Mesenchymal stem cell (in vitro differentiated cells and primary cell): ENCODE data around the gene UNK.

ENCODE experiments used
- DNase-seq: peaks from one replicate; pipeline ENCODE4 v3.0.0-alpha.2; 2013
- H2AFZ ChIP-seq: one replicate; pipeline ENCODE4 v1.6.1; 2013; ENCODE audit warnings: low read depth, mild to moderate bottlenecking, control low read depth, inconsistent platforms, low read length, moderate library complexity
- H2AK5ac ChIP-seq: 2 replicates; pipeline ENCODE4 v1.6.1; 2013; ENCODE audit warnings: low read length, moderate library complexity, mild to moderate bottlenecking, inconsistent platforms; ENCODE audit not compliant: severe bottlenecking
- H2BK120ac ChIP-seq: one replicate; pipeline ENCODE4 v1.6.1; 2013; ENCODE audit warnings: low read depth, mild to moderate bottlenecking, inconsistent platforms, low read length, moderate library complexity
- H2BK12ac ChIP-seq, 2 experiments: one replicate each; pipeline ENCODE4 v1.6.1; 2013; ENCODE audit warnings: inconsistent platforms in 2 of 2, low read length in 2 of 2, mild to moderate bottlenecking in 2 of 2, moderate library complexity in 2 of 2, control low read depth in 1 of 2
- H2BK15ac ChIP-seq: one replicate; pipeline ENCODE4 v1.6.1; 2013; ENCODE audit warnings: mild to moderate bottlenecking, low read depth, inconsistent platforms; ENCODE audit not compliant: poor library complexity, severe bottlenecking
- H2BK5ac ChIP-seq: 2 replicates; pipeline ENCODE4 v1.6.1; 2013; ENCODE audit warnings: low read depth, mild to moderate bottlenecking, low read length, control low read depth, inconsistent platforms; ENCODE audit not compliant: poor library complexity, severe bottlenecking
- H3K14ac ChIP-seq, 2 experiments: one replicate each; pipeline ENCODE4 v1.6.1; 2013; ENCODE audit warnings: inconsistent platforms in 2 of 2, low read length in 2 of 2, control low read depth in 1 of 2, mild to moderate bottlenecking in 1 of 2, moderate library complexity in 1 of 2
- H3K18ac ChIP-seq, 2 experiments: one replicate each; pipeline ENCODE4 v1.6.1; 2013; ENCODE audit warnings: inconsistent platforms in 2 of 2, low read length in 2 of 2, control low read depth in 1 of 2, low read depth in 1 of 2, mild to moderate bottlenecking in 1 of 2
- H3K23ac ChIP-seq, 2 experiments: one replicate each; pipeline ENCODE4 v1.6.1; 2013; ENCODE audit warnings: inconsistent platforms in 2 of 2, low read length in 2 of 2, mild to moderate bottlenecking in 2 of 2, moderate library complexity in 2 of 2, control low read depth in 1 of 2
- H3K27ac ChIP-seq: 2 replicates; pipeline ENCODE4 v1.5.1; 2013; ENCODE audit warnings: mild to moderate bottlenecking, moderate library complexity, low read length, control low read depth, inconsistent platforms; ENCODE audit not compliant: poor library complexity, severe bottlenecking
- H3K27me3 ChIP-seq, 2 experiments: 2 replicates each; pipeline versions ENCODE4 v1.6.1 to v1.7.0; 2013; ENCODE audit warnings: low read length in 2 of 2, mild to moderate bottlenecking in 2 of 2, moderate library complexity in 2 of 2, control low read depth in 1 of 2, inconsistent platforms in 1 of 2; ENCODE audit not compliant: control insufficient read depth in 1 of 2, insufficient read depth in 1 of 2
- H3K36me3 ChIP-seq, 2 experiments: 2 replicates each; pipeline versions ENCODE4 v1.6.1 to v1.7.0; 2013; ENCODE audit warnings: low read length in 2 of 2, control low read depth in 1 of 2, inconsistent platforms in 1 of 2, low read depth in 1 of 2, mild to moderate bottlenecking in 1 of 2; ENCODE audit not compliant: insufficient read depth in 2 of 2, control insufficient read depth in 1 of 2
- H3K4ac ChIP-seq, 2 experiments: one replicate each; pipeline ENCODE4 v1.6.1; 2013; ENCODE audit warnings: inconsistent platforms in 2 of 2, low read length in 2 of 2, mild to moderate bottlenecking in 2 of 2, moderate library complexity in 2 of 2, control low read depth in 1 of 2, low read depth in 1 of 2
- H3K4me1 ChIP-seq: 2 replicates; pipeline ENCODE4 v1.6.1; 2013; ENCODE audit warnings: low read depth, low read length, control low read depth; ENCODE audit not compliant: control insufficient read depth, insufficient read depth
- H3K4me2 ChIP-seq: 2 replicates; pipeline ENCODE4 v1.6.1; 2013; ENCODE audit warnings: low read length, mild to moderate bottlenecking, inconsistent platforms; ENCODE audit not compliant: poor library complexity, severe bottlenecking
- H3K4me3 ChIP-seq, 2 experiments: 2 replicates each; pipeline versions ENCODE4 v1.5.1 to v1.7.0; 2013; ENCODE audit warnings: low read length in 2 of 2, mild to moderate bottlenecking in 2 of 2, control low read depth in 1 of 2, low read depth in 1 of 2; ENCODE audit not compliant: insufficient read depth in 1 of 2
- H3K79me1 ChIP-seq: replicated peaks from 2 replicates; pipeline ENCODE4 v1.6.1; 2013; ENCODE audit warnings: mild to moderate bottlenecking, control low read depth, low read length, inconsistent platforms; ENCODE audit not compliant: poor library complexity, severe bottlenecking
- H3K9ac ChIP-seq: 2 replicates; pipeline ENCODE4 v1.7.0; 2013; ENCODE audit warnings: mild to moderate bottlenecking, low read length, moderate library complexity
- H3K9me3 ChIP-seq: 2 replicates; pipeline ENCODE4 v1.7.0; 2013; ENCODE audit warnings: mild to moderate bottlenecking, low read length; ENCODE audit not compliant: control insufficient read depth
- H4K8ac ChIP-seq: one replicate; pipeline ENCODE4 v1.6.1; 2013; ENCODE audit warnings: inconsistent platforms, mild to moderate bottlenecking, low read length, moderate library complexity
- H4K91ac ChIP-seq: one replicate; pipeline ENCODE4 v1.6.1; 2013; ENCODE audit warnings: mild to moderate bottlenecking, low read length, inconsistent platforms
- WGBS: methylation state at CpG from one replicate; pipeline ENCODE4 v1.1.7; 2013; ENCODE audit warnings: mixed read lengths; 5-methylcytosine and 5-hydroxymethylcytosine counted together

Gene UNK

GRCh38 chr17:75749545-75750389 lies 34.8 kb upstream of the UNK start:
- no peak overlapping the region for H3K4ac ChIP-seq

GRCh38 chr17:75750661-75751423 lies 33.8 kb upstream of the UNK start:
- Histone ChIP-seq H3K23ac (peak overlapping the region in 1 of 2 experiments; percentile 15), H2BK12ac (no peak overlapping the region), H3K9me3 (no peaks in the 10 kb centered on the region), H2AFZ (no peak overlapping the region), H3K9ac (no peak overlapping the region), H3K4ac (no peak overlapping the region), H2BK5ac (no peak overlapping the region), H2BK15ac (no peak overlapping the region), H3K4me3 (no peak overlapping the region), H4K8ac (no peak overlapping the region), H3K4me1 (peaks cover 32% of the 10 kb centered on the region), H3K27ac (no peak overlapping the region), H3K18ac (no peak overlapping the region), H4K91ac (no peak overlapping the region), H3K36me3 (peaks cover 0 to 83% of the 10 kb centered on the region in 2 experiments), H2BK120ac (no peak overlapping the region), H3K79me1 (peaks cover 8% of the 10 kb centered on the region), H3K27me3 (peaks cover 0 to 10% of the 10 kb centered on the region in 2 experiments), H2AK5ac (no peak overlapping the region), H3K14ac (no peak overlapping the region), H3K4me2 (no peak overlapping the region)
- WGBS = 84% methylated on average over 23 of the region's 23 CpGs
- DNase-seq = peak; percentile 15

More at GRCh38 chr17:75749545-75750389, 34.8 kb upstream of the UNK start:
- Histone ChIP-seq H3K9me3 (no peaks in the 10 kb centered on the region), H3K27ac (no peak overlapping the region), H3K36me3 (peaks cover 0 to 83% of the 10 kb centered on the region in 2 experiments), H3K27me3 (peaks cover 0 to 10% of the 10 kb centered on the region in 2 experiments), H2AK5ac (no peak overlapping the region), H2BK12ac (peak overlapping the region in 1 of 2 experiments; percentile 30), H3K79me1 (peaks cover 8% of the 10 kb centered on the region), H2AFZ (peak overlapping the region; percentile 15), H3K4me1 (peaks cover 23% of the 10 kb centered on the region), H3K9ac (peak overlapping the region; percentile 47), H2BK120ac (no peak overlapping the region), H2BK5ac (no peak overlapping the region), H3K4me2 (no peak overlapping the region), H4K8ac (peak overlapping the region; percentile 70), H2BK15ac (no peak overlapping the region), H4K91ac (peak overlapping the region; percentile 9), H3K14ac (no peak overlapping the region), H3K4me3 (peak overlapping the region in 1 of 2 experiments; percentile 32), H3K18ac (no peak overlapping the region), H3K23ac (no peak overlapping the region)
- WGBS = 19% methylated on average over 18 of the region's 20 CpGs
- peak; percentile 74 for DNase-seq

GRCh38 chr17:75751676-75752404 lies 32.8 kb upstream of the UNK start:
- H2AFZ ChIP-seq = no peak overlapping the region
- peak overlapping the region; percentile 1 for H2BK15ac ChIP-seq
- no peak overlapping the region for H3K27ac ChIP-seq
- no peak overlapping the region for H4K91ac ChIP-seq
- no peak overlapping the region for H4K8ac ChIP-seq
- H3K23ac ChIP-seq = no peak overlapping the region
- H3K14ac ChIP-seq = no peak overlapping the region
- peaks cover 0 to 84% of the 10 kb centered on the region in 2 experiments for H3K36me3 ChIP-seq
- DNase-seq = no peak
- H3K4me2 ChIP-seq = no peak overlapping the region
- H2AK5ac ChIP-seq = no peak overlapping the region
- no peak overlapping the region for H2BK12ac ChIP-seq
- no peak overlapping the region for H3K4me3 ChIP-seq
- H3K9ac ChIP-seq = no peak overlapping the region
- peaks cover 32% of the 10 kb centered on the region for H3K4me1 ChIP-seq
- H3K9me3 ChIP-seq = no peaks in the 10 kb centered on the region
- no peak overlapping the region for H2BK120ac ChIP-seq
- peaks cover 0 to 10% of the 10 kb centered on the region in 2 experiments for H3K27me3 ChIP-seq
- H3K79me1 ChIP-seq = peaks cover 9% of the 10 kb centered on the region
- H3K4ac ChIP-seq = no peak overlapping the region
- WGBS = 81% methylated on average over 19 of the region's 24 CpGs
- H3K18ac ChIP-seq = no peak overlapping the region
- no peak overlapping the region for H2BK5ac ChIP-seq
